ENCODE results near the gene IL15.

DNA sequence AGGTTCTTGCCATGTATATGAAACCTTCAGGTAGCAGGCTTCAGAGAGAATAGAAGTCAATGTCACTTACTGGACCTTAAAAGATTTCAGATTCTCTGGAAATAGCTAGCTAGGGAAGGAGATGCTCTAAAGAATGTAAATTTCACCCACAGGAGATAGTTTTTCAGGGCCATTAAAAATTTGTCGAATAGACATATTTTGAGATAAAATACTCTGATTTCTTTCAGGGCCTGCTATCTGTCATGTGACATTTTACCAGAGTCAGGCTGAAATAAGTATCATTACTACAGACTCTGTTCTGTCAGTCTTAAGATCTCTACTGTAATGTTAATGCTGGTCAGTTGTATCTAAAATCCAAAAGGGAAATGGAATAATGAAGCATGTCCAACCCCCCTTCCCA lies 15.7 kb upstream of the IL15 start:
- TF ChIP-seq GATA3 (IDR thresholded peaks at IDR 0.05; ENCODE audit: low read depth, low read length), result no peak
- TF ChIP-seq GATA2 (IDR thresholded peaks at IDR 0.05; ENCODE audit: low read depth, low read length), result no peak

Data from SH-SY5Y (cell line).